Measurements from ENCODE around the gene SELENOO. TPM values are rescaled to one million over a fixed set of nuclear protein-coding genes. Genes with fewer than 3 reads are reported as not detected.

SELENOO gene
- total RNA-seq, 1 experiment from 2014 or later = 21.9 TPM

- CTCF ChIA-PET = interaction anchor here (0.6 to 1.4 kb wide), 3 partner anchors 20 to 193 kb away, joined by 3 to 4 read pairs (median 3); no protein-coding TSS in a partner anchor
These were observed 20.0 kb downstream of the SELENOO start for GRCh38 chr22:50220603-50221409.

GRCh38 chr22:50221410-50222300 is 20.8 kb downstream of the SELENOO start:
- H3K36me3 Mint-ChIP-seq (ENCODE audit: insufficient read depth, unreplicated experiment) = peaks cover 64% of the 10 kb centered on the region
- no peak for DNase-seq (ENCODE audit: unreplicated experiment)
- intact Hi-C loops (cut with micrococcal nuclease) = no loop called here
- TF ChIP-seq, protein P1, sequence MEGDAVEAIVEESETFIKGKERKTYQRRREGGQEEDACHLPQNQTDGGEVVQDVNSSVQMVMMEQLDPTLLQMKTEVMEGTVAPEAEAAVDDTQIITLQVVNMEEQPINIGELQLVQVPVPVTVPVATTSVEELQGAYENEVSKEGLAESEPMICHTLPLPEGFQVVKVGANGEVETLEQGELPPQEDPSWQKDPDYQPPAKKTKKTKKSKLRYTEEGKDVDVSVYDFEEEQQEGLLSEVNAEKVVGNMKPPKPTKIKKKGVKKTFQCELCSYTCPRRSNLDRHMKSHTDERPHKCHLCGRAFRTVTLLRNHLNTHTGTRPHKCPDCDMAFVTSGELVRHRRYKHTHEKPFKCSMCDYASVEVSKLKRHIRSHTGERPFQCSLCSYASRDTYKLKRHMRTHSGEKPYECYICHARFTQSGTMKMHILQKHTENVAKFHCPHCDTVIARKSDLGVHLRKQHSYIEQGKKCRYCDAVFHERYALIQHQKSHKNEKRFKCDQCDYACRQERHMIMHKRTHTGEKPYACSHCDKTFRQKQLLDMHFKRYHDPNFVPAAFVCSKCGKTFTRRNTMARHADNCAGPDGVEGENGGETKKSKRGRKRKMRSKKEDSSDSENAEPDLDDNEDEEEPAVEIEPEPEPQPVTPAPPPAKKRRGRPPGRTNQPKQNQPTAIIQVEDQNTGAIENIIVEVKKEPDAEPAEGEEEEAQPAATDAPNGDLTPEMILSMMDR (IDR thresholded peaks at IDR 0.05; ENCODE audit: unreplicated experiment) = no peak
- no TSS peak for BruUV-seq (replicated peaks)
- H3K9me3 Mint-ChIP-seq (ENCODE audit: unreplicated experiment) = no peaks in the 10 kb centered on the region
- H3K4me1 Mint-ChIP-seq (ENCODE audit: insufficient read depth, unreplicated experiment) = no peaks in the 10 kb centered on the region
- ChIA-PET CTCF (interaction anchor here (0.6 to 2.9 kb wide), 3 partner anchors 19 to 194 kb away, joined by 3 to 8 read pairs (median 4); no protein-coding TSS in a partner anchor), POLR2A (interaction anchor here (0.6 to 1.1 kb wide), 4 partner anchors 22 to 505 kb away, joined by 3 read pairs; no protein-coding TSS in a partner anchor)
- H3K27ac Mint-ChIP-seq (ENCODE audit: low read depth, unreplicated experiment) = no peak overlapping the region
- no peaks in the 10 kb centered on the region for H3K27me3 Mint-ChIP-seq (ENCODE audit: insufficient read depth, unreplicated experiment)
- no peak overlapping the region for H3K4me3 Mint-ChIP-seq (ENCODE audit: unreplicated experiment)

More at GRCh38 chr22:50220603-50221409, 20.0 kb downstream of the SELENOO start:
- Mint-ChIP-seq H3K4me3 (ENCODE audit: unreplicated experiment) (no peak overlapping the region), H3K36me3 (ENCODE audit: insufficient read depth, unreplicated experiment) (peaks cover 64% of the 10 kb centered on the region), H3K27ac (ENCODE audit: low read depth, unreplicated experiment) (no peak overlapping the region), H3K4me1 (ENCODE audit: insufficient read depth, unreplicated experiment) (no peaks in the 10 kb centered on the region), H3K9me3 (ENCODE audit: unreplicated experiment) (no peaks in the 10 kb centered on the region), H3K27me3 (ENCODE audit: insufficient read depth, unreplicated experiment) (no peaks in the 10 kb centered on the region)
- POLR2A ChIA-PET = interaction anchor here (0.6 kb wide), 1 partner anchor 63 kb away, joined by 3 read pairs; no protein-coding TSS in a partner anchor
- no peak for DNase-seq (ENCODE audit: unreplicated experiment)
- intact Hi-C loops (cut with micrococcal nuclease) = no loop called here
- no TSS peak for BruUV-seq (replicated peaks)
- TF ChIP-seq, protein P1 (IDR thresholded peaks at IDR 0.05; ENCODE audit: unreplicated experiment) = no peak

- H3K4me1 Mint-ChIP-seq (ENCODE audit: insufficient read depth, unreplicated experiment) = no peaks in the 10 kb centered on the region
- no TSS peak for BruUV-seq (replicated peaks)
- DNase-seq (ENCODE audit: unreplicated experiment) = no peak
- TF ChIP-seq, protein P1 (IDR thresholded peaks at IDR 0.05; ENCODE audit: unreplicated experiment) = no peak
- intact Hi-C loops (cut with micrococcal nuclease) = no loop called here
- H3K27ac Mint-ChIP-seq (ENCODE audit: low read depth, unreplicated experiment) = no peak overlapping the region
- H3K4me3 Mint-ChIP-seq (ENCODE audit: unreplicated experiment) = no peak overlapping the region
- H3K9me3 Mint-ChIP-seq (ENCODE audit: unreplicated experiment) = no peaks in the 10 kb centered on the region
- CTCF ChIA-PET = interaction anchor here (2.9 kb wide), 1 partner anchor 18 kb away, joined by 8 read pairs; no protein-coding TSS in a partner anchor
- H3K27me3 Mint-ChIP-seq (ENCODE audit: insufficient read depth, unreplicated experiment) = no peaks in the 10 kb centered on the region
- H3K36me3 Mint-ChIP-seq (ENCODE audit: insufficient read depth, unreplicated experiment) = peaks cover 57% of the 10 kb centered on the region
- POLR2A ChIA-PET = interaction anchor here (0.6 to 1.1 kb wide), 3 partner anchors 21 to 504 kb away, joined by 3 read pairs; no protein-coding TSS in a partner anchor
These were observed 21.7 kb downstream of the SELENOO start for GRCh38 chr22:50222508-50222907.
